ENCODE results near the gene VSX1.
A peak's percentile ranks its signal among the peaks of the same experiment; 100 is the strongest.

Gene VSX1

DNA sequence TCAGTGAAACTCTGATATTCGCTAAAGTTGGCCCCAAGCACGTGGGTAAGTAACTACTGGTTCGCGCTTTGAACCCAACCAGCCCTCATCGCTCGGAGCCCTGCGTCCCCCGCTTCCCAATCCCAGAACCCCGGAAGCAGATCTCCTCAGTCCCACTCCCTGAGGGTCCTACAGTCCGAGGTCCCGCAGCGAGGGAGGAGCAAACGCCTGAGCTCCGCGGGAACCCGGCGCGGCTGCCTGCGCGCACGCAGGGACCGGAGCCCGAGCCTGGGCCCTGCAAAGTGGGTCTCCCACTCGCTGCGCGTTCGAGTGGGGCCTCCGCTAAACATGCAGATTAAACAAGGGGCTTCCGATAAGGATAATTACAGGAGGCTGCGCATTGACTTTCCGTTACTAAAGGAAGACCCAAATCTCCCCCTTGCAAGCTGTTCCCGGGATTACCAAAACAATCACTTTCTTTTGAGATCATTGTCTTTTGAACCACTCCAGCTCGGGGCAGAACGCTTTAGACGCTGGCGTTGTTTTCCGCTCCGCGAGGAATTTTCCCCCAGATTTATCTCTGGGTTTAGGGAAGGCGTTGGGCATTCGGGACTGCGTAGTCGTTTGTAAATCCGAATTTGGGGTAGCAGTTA, 1.3 kb upstream of the VSX1 start:
- TF ChIP-seq CTCF (IDR thresholded peaks at IDR 0.05; ENCODE audit: control insufficient read depth, insufficient read depth, low read depth, low read length, missing control alignments): no peak

DNA sequence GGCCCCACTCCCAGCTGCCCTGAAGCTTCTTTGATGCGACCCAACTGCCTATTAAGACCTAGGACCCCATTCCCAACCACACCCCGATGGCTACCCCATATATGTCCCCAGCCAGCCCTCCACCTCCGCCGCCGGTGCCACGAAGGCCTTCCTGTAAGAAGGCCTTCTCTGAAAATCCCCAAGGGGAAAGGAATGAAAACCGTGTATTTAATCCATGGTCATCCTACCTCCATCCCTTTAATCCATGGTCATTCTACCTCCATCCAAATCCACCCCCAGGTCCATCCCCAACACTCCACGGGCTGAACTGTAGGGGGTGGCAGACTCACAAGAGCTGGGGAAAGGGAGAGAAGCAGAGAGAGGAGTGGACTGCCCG, 545 bp upstream of the VSX1 start:
- peak; percentile 10 for TF ChIP-seq CTCF (IDR thresholded peaks at IDR 0.05; ENCODE audit: control insufficient read depth, insufficient read depth, low read depth, low read length, missing control alignments)
- H3K4me3 ChIP-seq (ENCODE audit: control insufficient read depth, low read depth, low read length): no peak overlapping the region
- no peak for DNase-seq (ENCODE audit: low read depth)

More for the DNA sequence above, 1.3 kb upstream of the VSX1 start:
- H3K4me3 ChIP-seq (ENCODE audit: control insufficient read depth, low read depth, low read length): no peak overlapping the region
- no peak for DNase-seq (ENCODE audit: low read depth)

- TF ChIP-seq CTCF (IDR thresholded peaks at IDR 0.05; ENCODE audit: control insufficient read depth, insufficient read depth, low read depth, low read length, missing control alignments): no peak
- no peak overlapping the region for H3K4me3 ChIP-seq (ENCODE audit: control insufficient read depth, low read depth, low read length)
- DNase-seq (ENCODE audit: low read depth): no peak
Observed at GRCh38 chr20:25081065-25081729, 744 bp downstream of the VSX1 start.

DNA sequence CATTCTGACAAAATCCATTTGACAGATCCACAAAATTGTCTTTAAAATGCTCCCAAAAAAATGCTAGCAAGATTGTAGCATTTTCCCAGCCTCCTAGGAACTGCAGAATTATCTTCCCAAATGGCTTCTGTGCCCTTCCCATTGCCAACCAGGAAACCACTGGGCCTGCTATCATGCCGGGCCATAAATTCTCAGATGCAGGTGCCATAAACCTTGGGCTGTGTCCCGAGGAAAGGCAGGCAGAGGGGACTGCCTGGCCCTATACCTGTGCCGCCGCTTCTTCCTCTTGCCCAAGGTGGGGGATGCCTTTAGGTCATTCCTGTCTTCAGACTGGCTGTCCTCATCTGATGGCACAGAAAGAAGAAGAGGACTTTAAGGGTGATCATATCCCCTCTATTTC, 2.8 kb downstream of the VSX1 start:
- DNase-seq (ENCODE audit: low read depth): no peak
- TF ChIP-seq CTCF (IDR thresholded peaks at IDR 0.05; ENCODE audit: control insufficient read depth, insufficient read depth, low read depth, low read length, missing control alignments): no peak
- no peak overlapping the region for H3K4me3 ChIP-seq (ENCODE audit: control insufficient read depth, low read depth, low read length)

GRCh38 chr20:25078662-25079061, 3.3 kb downstream of the VSX1 start:
- DNase-seq (ENCODE audit: low read depth): no peak
- no peak for TF ChIP-seq CTCF (IDR thresholded peaks at IDR 0.05; ENCODE audit: control insufficient read depth, insufficient read depth, low read depth, low read length, missing control alignments)

GRCh38 chr20:25077610-25078169, 4.3 kb downstream of the VSX1 start:
- DNase-seq (ENCODE audit: low read depth): no peak
- peak overlapping the region; percentile 31 for H3K4me3 ChIP-seq (ENCODE audit: control insufficient read depth, low read depth, low read length)
- no peak for TF ChIP-seq CTCF (IDR thresholded peaks at IDR 0.05; ENCODE audit: control insufficient read depth, insufficient read depth, low read depth, low read length, missing control alignments)

More at GRCh38 chr20:25078662-25079061, 3.3 kb downstream of the VSX1 start:
- no peak overlapping the region for H3K4me3 ChIP-seq (ENCODE audit: control insufficient read depth, low read depth, low read length)
